ENCODE measurements around the gene ABCF1.

The ABCF1 gene

GRCh38 chr6:30601815-30602641 is 30.8 kb downstream of the ABCF1 start:
- no peak for DNase-seq (ENCODE audit: low read depth in 2 of 2)

GRCh38 chr6:30603961-30604360 is 32.7 kb downstream of the ABCF1 start:
- no peak for DNase-seq (ENCODE audit: low read depth in 2 of 2)

DNA sequence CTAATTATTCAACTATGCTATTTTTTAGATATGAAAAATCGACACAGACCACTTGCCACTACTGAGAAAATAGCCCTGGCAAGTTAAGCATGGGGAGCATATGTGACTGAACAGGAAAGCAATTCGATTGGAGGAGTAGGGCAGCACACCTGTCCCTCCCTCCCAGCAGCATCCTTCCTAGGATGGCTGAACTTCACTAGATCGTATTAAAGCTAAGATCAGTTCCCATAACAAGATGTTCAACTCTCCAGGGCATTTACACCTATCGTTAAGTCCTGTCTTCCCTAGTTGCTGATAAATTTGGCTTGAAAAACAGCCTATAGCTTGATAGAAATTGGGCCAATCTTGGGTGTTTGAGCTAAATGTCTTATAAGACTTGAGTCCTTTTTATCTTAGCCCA is 38.8 kb downstream of the ABCF1 start:
- DNase-seq (ENCODE audit: low read depth in 2 of 2) = no peak

DNA sequence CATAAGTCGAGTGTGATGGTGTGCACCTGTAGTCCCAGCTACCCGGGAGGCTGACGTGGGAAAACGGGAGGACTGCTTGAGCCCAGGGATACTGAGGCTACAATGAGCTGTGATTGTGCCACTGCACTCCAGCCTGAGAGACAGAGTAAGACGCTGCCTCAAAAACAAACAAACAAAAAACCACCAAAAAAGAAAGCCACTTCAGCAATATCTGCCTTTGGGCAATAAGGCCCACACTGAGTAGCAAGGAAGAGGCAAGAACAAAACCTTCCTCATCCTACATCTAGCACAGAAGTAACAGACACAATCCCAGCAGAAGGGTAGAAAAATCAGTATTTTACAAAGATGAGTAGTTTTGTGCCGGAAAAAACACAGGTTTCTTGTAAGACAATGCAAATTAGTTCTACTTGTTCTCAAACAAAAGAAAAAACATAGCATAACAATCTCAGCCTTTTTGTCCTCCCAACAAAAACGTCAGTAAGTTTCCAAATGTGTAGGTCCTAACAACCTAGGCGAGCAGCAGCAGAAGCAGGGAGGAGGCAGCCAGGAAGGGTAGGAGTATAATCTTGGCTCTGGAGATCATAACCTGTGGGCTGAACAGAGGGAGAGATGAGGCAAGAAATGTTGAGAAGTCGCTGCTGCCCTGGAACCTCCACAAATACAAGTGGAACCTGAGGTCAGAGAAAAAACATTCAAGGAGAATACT is 40.1 kb downstream of the ABCF1 start:
- DNase-seq (ENCODE audit: low read depth in 2 of 2) = no peak

- no peak for DNase-seq (ENCODE audit: low read depth in 2 of 2)
Measured at GRCh38 chr6:30611856-30612194, 40.6 kb downstream of the ABCF1 start.

GRCh38 chr6:30612213-30612612 is 41.0 kb downstream of the ABCF1 start:
- DNase-seq (ENCODE audit: low read depth in 2 of 2) = no peak

- no peak for DNase-seq (ENCODE audit: low read depth in 2 of 2)
Measured at GRCh38 chr6:30612687-30613248, 41.5 kb downstream of the ABCF1 start.

DNA sequence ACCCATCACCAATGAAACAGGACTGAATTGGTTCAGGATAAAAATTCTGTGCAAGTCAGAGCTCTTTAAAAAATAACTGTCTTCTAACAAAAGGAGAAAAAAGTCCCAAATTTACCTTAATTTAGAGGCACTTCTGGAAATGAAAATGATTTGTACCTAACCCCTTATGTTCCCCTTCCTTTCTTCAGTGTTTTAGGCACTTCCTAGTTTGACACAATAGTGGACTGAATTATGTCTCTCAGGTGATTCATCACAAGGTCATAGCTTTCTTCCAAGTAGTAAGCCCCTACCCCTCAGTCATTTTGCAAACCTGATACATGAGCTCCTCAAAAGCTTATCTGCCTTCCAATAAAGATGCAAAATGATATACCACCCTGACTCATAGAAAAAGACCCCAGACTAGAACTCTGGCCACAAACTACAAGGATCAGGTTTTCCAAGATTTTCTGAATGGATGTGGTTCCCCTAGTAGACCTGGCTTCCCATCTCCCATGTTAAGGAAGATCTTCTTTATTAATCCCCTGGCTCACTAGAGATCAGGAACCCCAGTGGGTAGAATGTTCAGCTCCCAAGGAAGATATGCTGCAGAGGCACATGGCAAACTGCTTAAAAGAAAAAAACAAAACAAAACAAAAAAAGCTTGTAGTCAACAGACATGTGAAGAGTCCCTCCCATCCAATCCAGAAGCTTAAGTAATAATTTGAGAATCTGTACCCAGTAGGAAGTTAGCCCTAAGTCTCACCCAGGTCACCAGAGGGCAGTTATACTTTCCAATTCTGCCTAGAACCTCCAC is 42.2 kb downstream of the ABCF1 start:
- DNase-seq (ENCODE audit: low read depth in 2 of 2) = no peak

- no peak for DNase-seq (ENCODE audit: low read depth in 2 of 2)
Measured at GRCh38 chr6:30614044-30614842, 43.0 kb downstream of the ABCF1 start.

DNA sequence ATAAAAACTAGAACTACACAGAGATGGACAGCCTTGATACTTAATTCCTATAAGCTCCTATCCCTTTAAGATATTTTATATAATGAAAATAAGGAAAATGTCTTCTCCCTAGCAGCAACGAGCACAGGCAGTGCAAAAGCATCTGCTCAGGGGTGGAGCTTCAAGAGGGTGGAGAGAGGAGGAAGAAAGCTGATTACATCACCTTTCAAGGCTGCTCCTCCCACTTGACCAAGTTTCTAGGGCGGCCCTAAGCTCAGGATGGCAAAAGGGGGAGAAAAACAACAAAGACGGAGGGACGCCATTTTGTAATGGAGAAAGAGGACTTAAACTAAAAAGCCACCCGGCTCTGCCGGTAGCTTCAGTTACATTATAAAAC is 43.6 kb downstream of the ABCF1 start:
- peak; percentile 97 to 98 for DNase-seq (ENCODE audit: low read depth in 2 of 2)

- DNase-seq (ENCODE audit: low read depth in 2 of 2) = peak; percentile 91 to 92
Measured at GRCh38 chr6:30615219-30615957, 44.1 kb downstream of the ABCF1 start.

- no peak for DNase-seq (ENCODE audit: low read depth in 2 of 2)
Measured at GRCh38 chr6:30615958-30616810, 44.9 kb downstream of the ABCF1 start.

DNA sequence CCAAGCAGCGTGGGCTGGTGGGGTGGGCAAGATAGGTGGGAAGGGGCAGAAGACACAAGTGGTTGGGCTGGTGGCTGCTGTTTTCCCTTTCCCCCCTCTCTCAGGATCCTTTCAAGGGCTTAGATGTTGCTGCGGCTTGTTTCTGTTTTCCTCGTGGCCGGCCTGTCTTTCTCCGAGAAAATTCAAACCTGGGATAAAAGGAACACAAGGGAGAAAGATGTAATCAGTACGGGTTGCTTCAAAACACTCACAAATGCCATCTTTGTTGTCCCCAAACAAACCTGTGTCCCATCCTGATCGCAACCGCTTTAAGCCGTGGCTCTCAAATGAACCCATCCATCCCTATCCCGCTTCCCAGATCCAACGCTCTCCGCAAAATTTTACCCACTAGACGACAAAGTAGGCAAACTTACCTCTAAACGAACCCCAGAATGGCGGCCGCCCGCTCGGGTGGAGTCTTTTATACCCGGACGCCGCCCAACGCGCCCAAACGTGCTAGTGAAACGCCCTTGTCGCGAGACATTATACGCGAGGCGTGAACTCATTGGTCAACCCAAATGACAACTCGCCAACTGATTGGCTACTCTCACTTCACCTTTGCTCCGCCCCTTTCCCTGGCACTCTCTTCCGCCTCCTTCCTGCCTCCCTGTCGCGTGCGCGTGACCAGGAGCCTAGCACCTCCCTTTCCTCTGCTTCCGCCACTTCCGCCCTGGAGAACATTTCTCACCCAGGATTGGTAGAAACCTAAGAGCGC is 45.7 kb downstream of the ABCF1 start, which contains the start of gene PPP1R10:
PPP1R10 (minus strand) TSS at position 433 of the 754 bp plus-strand sequence. CDS start 7,299 bp downstream, outside the sequence.
- peak; percentile 100 for DNase-seq (ENCODE audit: low read depth in 2 of 2)

DNA sequence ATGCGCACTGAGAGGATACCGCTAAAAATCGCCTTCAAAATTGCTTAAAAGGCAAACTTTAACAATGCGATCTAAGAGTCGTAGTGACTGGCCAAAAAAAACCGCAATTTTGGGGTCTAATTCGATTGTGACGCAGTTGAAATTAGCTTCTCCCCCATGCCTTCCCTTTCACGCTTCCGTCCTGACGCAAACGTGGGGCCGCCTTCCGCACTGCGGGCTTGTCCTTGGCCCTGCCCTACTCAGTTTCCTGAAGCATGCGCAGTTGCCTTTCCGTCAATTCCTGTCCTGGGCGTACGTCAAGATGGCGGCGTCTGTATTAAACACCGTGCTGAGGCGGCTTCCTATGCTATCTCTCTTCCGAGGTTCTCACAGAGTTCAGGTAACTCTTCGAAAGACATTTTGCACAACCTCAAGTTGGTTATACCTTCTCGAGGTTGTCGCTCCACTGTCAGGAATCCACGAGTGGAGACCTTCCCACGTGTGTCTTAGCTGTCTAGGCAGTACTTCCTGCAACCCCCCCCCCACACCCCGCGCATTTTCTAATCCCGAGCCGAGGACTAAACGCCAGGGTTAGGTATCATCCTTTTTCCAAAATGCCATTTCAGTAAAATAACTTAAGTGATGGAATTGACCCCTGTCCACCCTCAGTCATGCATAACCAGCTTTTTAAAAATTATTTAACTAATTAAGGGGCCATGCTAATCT is 46.5 kb downstream of the ABCF1 start, which contains the start of gene MRPS18B:
MRPS18B (plus strand) TSS at position 276 of the 705 bp plus-strand sequence; CDS start at position 302, 26 bp downstream.
- peak; percentile 96 for DNase-seq (ENCODE audit: low read depth in 2 of 2)

- DNase-seq (ENCODE audit: low read depth in 2 of 2) = no peak
Measured at GRCh38 chr6:30618270-30618797, 47.1 kb downstream of the ABCF1 start.

DNA sequence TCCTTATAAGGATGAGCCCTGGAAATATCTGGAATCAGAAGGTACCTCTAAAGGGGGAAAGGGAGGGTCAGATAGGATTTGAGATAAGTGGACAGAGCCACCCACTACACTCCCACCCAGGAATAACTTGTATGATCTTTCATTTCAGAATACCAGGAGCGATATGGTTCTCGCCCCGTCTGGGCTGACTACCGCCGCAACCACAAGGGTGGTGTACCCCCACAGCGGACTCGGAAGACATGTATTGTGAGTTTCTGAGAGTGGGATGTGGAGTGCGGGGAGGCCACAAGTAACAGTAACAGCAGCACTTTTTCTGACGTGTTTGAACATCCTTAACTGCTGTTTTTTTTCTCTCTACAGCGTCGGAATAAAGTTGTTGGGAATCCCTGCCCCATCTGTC is 48.3 kb downstream of the ABCF1 start:
- no peak for DNase-seq (ENCODE audit: low read depth in 2 of 2)

- DNase-seq (ENCODE audit: low read depth in 2 of 2) = no peak
Measured at GRCh38 chr6:30625511-30625910, 54.3 kb downstream of the ABCF1 start.

Data from fibroblast of skin of left quadriceps (primary cell).